Upper lobe of right lung (tissue), 1 donor: ENCODE data around the gene ZNF692. TPM values are rescaled to one million over a fixed set of nuclear protein-coding genes. Genes with fewer than 3 reads are reported as not detected.

Experiments
- ATAC-seq: fragments of 200-7000 bp; cut with Tn5 transposase; one replicate; pipeline ENCODE4 v1.9.1; 2020; ENCODE audit warnings: mild to moderate bottlenecking, moderate library complexity
- DNase-seq: peaks from one replicate; pipeline ENCODE4 v3.0.0-alpha.2; 2020
- H3K27ac ChIP-seq: fragments of 200-600 bp; one replicate; pipeline ENCODE4 v1.8.0; 2022
- H3K27me3 ChIP-seq: fragments of 200-600 bp; one replicate; pipeline ENCODE4 v1.8.0; 2022; ENCODE audit warnings: mild to moderate bottlenecking
- H3K36me3 ChIP-seq: fragments of 200-600 bp; one replicate; pipeline ENCODE4 v1.8.0; 2022
- H3K4me1 ChIP-seq: fragments of 200-600 bp; one replicate; pipeline ENCODE4 v1.8.0; 2022
- H3K4me3 ChIP-seq: fragments of 200-600 bp; one replicate; pipeline ENCODE4 v1.8.0; 2022; ENCODE audit warnings: mild to moderate bottlenecking
- H3K9me3 ChIP-seq: fragments of 200-600 bp; one replicate; pipeline ENCODE4 v1.8.0; 2022
- intact Hi-C: fragments of 100-400 bp; cut with DNase I; formaldehyde crosslinking; loops from one replicate; pipeline ENCODE4 v1.11.0; 2022
- total RNA-seq: library from RNA; stranded (reverse); fragmentation: NEBNext Ultra II Directional; extraction: Animal tissue kit (Norgen Biotek cat#: 25700); gene quantifications from one replicate; pipeline ENCODE4 v1.2.1, GENCODE V29; 2021
- TF ChIP-seq, protein P1 (sequence below): fragments of 200-600 bp; IDR thresholded peaks from one replicate; pipeline ENCODE4 v1.8.0; 2022; ENCODE audit warnings: antibody characterized with exemption
- donor health status: DM: no; HTN: yes; CAD: no; lungs with severe emphysema.

ZNF692 gene
- total RNA-seq, 1 donor from 2014 or later = 38.1 TPM

DNA sequence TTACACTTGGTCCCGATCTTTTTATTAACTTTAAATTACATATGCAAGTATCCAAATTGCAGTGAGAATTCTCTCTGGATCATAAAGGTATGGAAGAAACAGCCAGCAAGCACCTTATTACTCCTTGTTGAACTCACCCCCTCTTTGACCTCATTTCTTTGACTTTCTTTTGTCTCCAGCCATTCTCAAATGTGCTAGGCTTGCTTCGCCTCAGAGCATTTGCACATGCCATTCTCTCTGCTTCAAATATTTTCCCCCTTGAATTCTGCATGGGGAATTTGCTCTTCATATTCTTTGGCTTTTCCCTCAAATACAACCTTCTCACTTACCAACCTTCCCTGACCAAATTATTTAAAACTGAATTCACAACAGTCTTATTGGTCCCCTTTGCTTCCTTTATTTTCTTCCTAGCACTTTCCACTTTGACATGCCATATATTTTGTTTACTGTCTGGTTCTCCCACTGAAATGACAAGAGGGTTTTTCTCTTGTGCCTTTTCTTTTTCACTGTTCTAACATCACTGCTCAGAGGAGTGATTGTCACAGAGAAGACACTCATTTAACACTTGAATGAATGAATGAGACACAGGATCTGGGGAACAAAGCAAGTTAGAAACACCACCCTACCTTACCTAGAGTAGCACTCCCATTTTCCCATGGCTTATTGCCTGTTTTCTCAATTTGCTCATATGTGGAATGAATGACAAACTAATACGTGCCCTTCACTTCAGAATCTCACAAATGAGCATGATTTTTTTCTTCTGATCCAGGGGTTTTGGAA, 45.7 kb upstream of the ZNF692 start:
- peaks cover 4% of the 10 kb centered on the region for H3K27me3 ChIP-seq
- H3K27ac ChIP-seq = no peak overlapping the region
- DNase-seq = no peak
- intact Hi-C loops = no loop called here
- H3K4me3 ChIP-seq = no peak overlapping the region
- TF ChIP-seq, protein P1, sequence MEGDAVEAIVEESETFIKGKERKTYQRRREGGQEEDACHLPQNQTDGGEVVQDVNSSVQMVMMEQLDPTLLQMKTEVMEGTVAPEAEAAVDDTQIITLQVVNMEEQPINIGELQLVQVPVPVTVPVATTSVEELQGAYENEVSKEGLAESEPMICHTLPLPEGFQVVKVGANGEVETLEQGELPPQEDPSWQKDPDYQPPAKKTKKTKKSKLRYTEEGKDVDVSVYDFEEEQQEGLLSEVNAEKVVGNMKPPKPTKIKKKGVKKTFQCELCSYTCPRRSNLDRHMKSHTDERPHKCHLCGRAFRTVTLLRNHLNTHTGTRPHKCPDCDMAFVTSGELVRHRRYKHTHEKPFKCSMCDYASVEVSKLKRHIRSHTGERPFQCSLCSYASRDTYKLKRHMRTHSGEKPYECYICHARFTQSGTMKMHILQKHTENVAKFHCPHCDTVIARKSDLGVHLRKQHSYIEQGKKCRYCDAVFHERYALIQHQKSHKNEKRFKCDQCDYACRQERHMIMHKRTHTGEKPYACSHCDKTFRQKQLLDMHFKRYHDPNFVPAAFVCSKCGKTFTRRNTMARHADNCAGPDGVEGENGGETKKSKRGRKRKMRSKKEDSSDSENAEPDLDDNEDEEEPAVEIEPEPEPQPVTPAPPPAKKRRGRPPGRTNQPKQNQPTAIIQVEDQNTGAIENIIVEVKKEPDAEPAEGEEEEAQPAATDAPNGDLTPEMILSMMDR = no peak
- ATAC-seq = no peak
- no peaks in the 10 kb centered on the region for H3K36me3 ChIP-seq
- H3K9me3 ChIP-seq = no peaks in the 10 kb centered on the region
- peaks cover 8% of the 10 kb centered on the region for H3K4me1 ChIP-seq

DNA sequence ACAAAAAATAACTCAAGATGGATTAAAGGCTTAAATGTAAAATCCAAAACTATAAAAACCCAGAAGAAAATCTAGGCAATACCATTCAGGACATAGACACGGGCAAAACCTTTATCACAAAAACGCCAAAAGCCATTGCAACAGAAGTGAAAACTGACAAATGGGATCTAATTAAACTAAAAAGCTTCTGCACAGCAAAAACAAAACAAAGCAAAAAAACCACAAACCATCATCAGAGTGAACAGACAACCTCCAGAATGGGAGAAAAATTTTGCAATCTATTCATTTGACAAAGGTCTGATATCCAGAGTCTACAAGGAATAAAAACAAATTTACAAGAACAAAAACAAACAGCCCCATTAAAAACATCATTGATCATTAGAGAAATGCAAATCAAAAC, 42.7 kb upstream of the ZNF692 start:
- Histone ChIP-seq H3K4me3 (no peak overlapping the region), H3K4me1 (no peaks in the 10 kb centered on the region), H3K9me3 (no peaks in the 10 kb centered on the region), H3K36me3 (no peaks in the 10 kb centered on the region), H3K27me3 (peaks cover 4% of the 10 kb centered on the region), H3K27ac (no peak overlapping the region)
- no peak for DNase-seq
- TF ChIP-seq, protein P1 = no peak
- no peak for ATAC-seq
- intact Hi-C loops = no loop called here

GRCh38 chr1:248900637-248901036, 41.8 kb upstream of the ZNF692 start:
- H3K27me3 ChIP-seq = peaks cover 4% of the 10 kb centered on the region
- H3K4me1 ChIP-seq = no peaks in the 10 kb centered on the region
- intact Hi-C loops = no loop called here
- TF ChIP-seq, protein P1 = no peak
- H3K36me3 ChIP-seq = no peaks in the 10 kb centered on the region
- DNase-seq (no peak), ATAC-seq (no peak)
- no peaks in the 10 kb centered on the region for H3K9me3 ChIP-seq
- no peak overlapping the region for H3K4me3 ChIP-seq
- no peak overlapping the region for H3K27ac ChIP-seq

- Histone ChIP-seq H3K9me3 (no peaks in the 10 kb centered on the region), H3K4me3 (no peak overlapping the region), H3K4me1 (no peaks in the 10 kb centered on the region), H3K27me3 (peaks cover 4% of the 10 kb centered on the region), H3K36me3 (no peaks in the 10 kb centered on the region), H3K27ac (no peak overlapping the region)
- TF ChIP-seq, protein P1 = no peak
- no peak for ATAC-seq
- intact Hi-C loops = no loop called here
- no peak for DNase-seq
Measured at GRCh38 chr1:248897412-248898337, 38.8 kb upstream of the ZNF692 start.

DNA sequence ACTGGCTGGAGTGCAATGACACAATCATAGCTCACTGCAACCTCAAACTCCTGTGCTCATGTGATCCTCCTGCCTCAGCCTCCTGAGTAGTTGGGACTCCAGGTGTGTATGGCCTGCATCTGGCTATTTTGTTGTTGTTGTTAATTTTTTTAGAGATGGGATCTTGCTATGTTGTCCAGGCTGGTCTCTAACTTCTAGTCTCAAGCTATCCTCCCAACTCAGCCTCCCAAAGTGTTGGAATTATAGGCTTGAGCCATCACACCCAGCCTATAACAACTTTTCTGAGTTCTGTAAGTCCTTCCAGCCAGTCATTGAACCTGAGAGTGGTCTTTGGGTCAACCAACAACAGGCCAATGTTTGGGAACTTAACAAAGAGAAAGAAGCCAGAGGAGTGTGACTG, 36.0 kb upstream of the ZNF692 start:
- DNase-seq (no peak), ATAC-seq (no peak)
- H3K36me3 ChIP-seq = no peaks in the 10 kb centered on the region

More for the DNA sequence above, 36.0 kb upstream of the ZNF692 start:
- Histone ChIP-seq H3K27me3 (no peaks in the 10 kb centered on the region), H3K4me3 (no peak overlapping the region), H3K9me3 (no peaks in the 10 kb centered on the region), H3K27ac (no peak overlapping the region), H3K4me1 (no peaks in the 10 kb centered on the region)
- TF ChIP-seq, protein P1 = no peak
- intact Hi-C loops = no loop called here
